SHP77 treated with DMSO at 0.1 percent for 48 hours (cell line): Measurements from ENCODE around the gene THOC2.
"Not testable (repeated sequence)": the region's sequence is repeated elsewhere in the genome, so short reads cannot be mapped to it uniquely, and the experiment has no call there.

ENCODE experiments used
- DNase-seq: peaks from one replicate; lab custom pipeline; 2025; lab: John Stamatoyannopoulos, UW

Gene THOC2

DNA sequence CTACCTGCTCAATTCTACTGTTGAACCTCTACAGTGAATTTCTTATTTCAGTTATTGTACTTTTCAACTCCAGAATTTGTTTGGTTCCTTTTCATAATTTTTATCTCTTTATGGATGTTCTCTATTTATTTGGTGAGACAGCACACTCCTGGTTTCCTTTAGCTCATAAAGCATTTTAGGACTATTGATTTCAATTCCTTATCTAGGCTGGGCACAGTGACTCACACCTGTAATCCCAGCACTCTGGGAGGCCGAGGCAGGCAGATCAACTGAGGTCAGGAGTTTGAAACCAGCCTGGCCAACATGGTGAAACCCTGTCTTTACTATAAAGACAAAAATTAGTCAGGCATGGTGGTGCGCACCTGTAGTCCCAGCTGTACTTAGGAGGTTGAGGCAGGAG is 57.7 kb downstream of the THOC2 start:
- no peak for DNase-seq

DNA sequence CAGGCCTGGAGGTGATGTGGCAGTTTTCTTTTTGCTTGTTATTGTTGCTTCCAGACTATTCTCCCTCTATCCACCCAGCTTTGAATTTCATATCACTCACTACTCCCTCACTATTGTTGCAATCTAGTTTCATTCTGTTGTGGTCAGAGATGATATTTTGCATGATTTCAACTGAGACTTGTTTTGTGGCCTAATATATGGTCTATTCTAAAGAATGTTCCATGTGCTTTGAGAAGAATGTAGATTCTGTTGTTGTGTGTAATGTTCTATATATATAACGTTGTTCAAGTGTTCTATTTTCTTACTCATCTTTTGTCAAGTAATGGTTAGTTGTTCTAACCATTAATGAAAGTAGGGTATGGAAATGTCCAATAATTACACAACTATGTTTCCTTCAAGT is 59.0 kb downstream of the THOC2 start:
- DNase-seq, result no peak

DNA sequence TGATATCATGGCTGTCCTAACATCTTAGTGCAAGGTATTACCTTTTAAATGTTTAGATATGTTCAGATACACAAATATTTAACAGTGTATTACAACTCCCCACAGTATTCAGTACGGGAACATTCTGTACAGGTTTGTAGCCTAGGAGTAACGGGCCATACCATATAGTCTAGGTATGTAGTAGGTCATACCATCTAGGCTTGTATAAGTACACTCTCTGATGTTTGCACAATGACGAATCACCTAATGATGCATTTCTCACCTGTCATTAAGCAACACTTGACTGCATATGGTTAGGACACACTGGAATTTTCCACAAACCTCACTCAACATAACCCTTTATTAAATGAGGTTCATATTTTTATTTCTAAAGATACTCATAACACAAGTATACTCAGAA is 67.7 kb downstream of the THOC2 start:
- DNase-seq, result no peak

DNA sequence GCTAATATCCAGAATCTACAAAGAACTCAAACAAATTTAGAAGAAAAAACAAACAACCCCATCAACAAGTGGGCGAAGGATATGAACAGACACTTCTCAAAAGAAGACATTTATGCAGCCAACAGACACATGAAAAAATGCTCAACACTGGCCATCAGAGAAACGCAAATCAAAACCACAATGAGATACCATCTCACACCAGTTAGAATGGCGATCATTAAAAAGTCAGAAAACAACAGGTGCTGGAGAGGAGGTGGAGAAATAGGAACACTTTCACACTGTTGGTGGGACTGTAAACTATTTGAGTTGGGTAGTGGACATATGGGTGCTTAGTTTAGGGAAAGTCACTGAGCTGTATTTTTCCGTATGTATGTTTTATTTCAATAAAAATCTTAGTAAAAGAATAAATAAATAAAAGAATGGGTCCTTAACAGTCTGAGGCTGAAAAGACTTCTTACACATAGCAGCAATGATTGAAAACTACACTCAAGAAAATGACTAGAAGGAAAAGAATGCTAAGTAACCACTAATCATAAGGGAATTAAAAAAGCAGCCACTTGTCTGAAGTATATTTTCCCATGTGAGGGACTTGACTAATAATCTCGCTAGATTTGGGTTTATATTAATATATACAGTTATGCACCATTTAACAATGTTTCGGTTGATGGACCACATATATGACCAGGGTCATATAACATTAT is 68.2 kb downstream of the THOC2 start:
- DNase-seq, result not testable (repeated sequence)

DNA sequence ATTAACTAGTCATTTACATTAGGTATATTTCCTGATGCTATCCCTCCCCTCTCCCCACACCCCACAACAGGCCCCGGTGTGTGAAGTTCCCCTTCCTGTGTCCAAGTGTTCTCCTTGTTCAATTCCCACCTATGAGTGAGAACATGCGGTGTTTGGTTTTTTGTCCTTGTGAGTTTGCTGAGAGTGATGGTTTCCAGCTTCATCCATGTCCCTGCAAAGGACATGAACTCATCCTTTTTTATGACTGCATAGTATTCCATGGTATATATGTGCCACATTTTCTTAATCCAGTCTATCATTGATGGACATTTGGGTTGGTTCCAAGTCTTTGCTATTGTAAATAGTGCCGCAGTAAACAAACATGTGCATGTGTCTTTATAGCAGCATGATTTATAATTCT is 69.1 kb downstream of the THOC2 start:
- DNase-seq, result not testable (repeated sequence)

DNA sequence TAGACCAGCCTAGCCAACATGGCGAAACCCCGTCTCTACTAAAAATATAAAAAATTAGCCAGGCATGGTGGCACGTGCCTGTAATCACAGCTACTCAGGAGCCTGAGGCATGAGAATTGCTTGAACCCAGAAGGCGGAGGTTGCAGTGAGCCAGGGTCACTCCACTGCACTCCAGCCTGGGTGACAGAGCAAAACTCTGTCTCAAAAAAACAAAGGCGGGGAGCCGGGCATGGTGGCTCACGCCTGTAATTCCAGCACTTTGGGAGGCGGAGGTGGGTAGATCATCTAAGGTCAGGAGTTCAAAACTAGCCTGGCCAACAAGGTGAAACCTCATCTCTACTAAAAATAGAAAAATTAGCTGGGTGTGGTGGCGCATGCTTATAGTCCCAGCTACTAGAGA is 76.3 kb downstream of the THOC2 start:
- DNase-seq, result not testable (repeated sequence)

DNA sequence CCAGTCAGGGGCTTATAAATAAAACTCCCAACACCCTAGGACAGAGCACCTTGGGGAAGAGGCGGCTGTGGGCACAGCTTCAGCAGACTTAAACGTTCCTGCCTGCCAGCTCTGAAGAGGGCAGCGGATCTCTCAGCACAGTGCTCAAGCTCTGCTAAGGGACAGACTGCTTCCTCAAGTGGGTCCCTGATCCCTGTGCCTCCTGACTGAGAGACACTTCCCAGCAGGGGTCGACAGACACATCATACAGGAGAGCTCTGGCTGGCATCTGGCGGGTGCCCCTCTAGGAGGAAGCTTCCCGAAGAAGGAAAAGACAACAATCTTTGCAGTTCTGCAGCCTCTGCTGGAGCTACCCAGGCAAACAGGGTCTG is 84.1 kb downstream of the THOC2 start:
- DNase-seq, result not testable (repeated sequence)

DNA sequence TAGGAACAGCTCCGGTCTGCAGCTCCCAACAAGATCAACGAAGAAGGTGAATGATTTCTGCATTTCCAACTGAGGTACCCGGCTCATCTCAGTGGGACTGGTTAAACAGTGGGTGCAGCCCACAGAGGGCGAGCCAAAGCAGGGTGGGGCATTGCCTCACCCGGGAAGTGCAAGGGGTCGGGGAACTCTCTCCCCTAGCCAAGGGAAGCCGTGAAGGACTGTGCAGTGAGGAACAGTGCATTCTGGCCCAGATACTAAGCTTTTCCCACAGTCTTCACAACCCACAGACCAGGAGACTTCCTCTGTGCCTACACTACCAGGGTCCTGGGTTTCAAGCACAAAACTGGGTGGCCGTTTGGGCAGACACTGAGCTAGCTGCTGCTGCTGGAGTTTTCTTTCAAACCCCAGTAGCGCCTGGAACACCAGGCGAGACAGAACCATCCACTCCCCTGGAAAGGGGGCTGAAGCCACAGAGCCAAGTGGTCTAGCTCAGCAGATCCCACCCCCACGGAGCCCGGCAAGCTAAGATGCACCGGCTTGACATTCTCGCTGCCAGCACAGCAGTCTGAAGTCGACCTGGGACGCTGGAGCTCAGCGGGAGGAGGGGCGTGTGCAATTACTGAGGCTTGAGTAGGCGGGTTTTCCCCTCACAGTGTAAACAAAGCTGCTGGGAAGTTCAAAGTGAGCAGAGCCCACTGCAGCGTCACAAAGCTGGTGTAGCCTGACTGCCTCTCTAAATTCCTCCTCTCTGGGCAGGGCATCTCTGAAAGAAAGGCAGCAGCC is 84.6 kb downstream of the THOC2 start:
- DNase-seq, result no peak

DNA sequence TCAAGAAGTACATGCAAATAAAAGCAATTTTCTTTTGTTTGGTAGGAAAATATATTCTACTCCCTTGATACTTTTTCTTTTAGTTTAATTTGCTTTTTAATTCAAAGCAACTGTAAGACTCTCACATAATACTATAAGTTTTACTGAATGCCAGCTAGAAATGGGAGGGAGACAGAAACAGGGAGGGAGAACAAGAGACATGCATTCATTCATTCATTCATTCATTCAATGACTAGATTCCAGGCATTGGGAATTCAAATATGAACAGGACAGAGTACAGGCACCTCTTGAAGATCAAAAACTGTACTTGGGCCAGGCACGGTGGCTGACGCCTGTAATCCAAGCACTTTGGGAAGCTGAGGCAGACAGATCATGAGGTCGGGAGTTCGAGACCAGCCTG is 85.6 kb downstream of the THOC2 start:
- DNase-seq, result no peak

DNA sequence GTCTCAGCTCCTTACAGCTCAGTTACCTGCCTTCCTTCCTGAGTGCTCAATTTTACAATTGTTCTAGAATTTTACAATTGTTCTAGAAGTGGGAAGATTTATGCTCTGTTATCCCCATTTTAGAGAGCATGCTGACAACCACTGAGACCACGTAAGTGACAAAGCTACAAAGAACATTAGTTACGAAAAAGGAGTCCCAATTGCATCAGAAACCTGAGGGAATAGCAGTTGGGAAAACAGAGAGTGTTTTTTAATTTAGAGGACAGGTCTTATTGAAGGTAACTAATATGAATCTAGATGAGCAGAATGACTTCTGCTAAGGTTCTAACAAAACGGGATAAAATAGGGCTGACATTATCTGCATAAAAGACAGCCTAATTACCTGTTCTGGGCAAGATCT is 103.3 kb downstream of the THOC2 start:
- no peak for DNase-seq

DNA sequence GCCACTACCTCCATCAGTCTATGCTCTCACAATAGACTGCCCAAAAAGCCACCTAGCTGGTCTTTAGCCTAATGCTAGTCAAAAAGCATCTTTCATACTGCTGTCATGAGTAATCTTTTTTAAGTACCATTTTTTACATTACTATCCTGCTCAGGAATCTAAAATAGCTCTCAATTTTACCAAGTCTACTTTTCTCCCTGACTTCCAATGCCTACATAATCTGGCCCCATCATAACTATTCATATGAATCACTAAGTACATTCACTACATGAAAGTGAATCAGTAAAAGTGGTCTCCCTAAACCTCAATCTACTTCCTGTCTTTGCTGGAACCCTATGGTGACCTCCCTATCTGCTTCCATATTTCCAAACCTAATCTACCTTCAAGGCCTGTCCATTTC is 105.9 kb downstream of the THOC2 start:
- DNase-seq, result no peak

DNA sequence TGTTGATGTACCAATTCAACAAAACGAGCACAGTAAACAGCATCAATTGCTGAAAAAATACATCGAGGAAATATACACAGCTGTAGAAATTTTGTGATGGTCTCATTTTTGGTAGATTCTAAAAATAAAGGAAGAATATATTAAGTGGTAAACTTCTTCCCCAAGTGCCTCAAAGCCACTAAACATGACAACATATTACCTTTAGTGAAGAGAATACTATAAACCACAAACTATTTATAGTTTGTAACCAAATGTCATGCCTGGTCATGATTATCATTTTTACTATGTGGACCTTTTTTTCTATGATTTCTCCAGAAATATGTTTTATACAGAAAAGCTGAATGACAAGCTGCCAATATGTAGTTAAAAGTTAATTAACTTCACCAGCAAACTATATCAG is 106.9 kb downstream of the THOC2 start:
- no peak for DNase-seq

DNA sequence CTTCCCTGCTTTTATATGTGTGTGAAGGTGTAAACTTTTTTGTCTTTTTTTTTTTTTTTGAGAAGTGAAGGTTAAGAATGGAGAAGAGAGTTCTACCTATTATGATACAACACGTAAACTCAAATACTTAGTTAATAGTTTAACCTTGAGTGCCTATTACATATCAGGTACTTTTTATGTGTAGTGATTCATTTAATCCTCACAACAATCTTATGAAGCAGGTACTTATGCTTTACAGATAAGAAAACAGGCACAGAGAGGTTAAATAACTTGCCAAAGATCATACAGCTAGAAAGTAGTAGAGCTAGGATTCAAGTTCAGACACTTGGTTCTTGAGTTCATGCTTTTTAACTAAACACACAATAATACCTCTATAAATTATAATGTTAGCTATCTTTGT is 107.4 kb downstream of the THOC2 start:
- DNase-seq, result no peak

DNA sequence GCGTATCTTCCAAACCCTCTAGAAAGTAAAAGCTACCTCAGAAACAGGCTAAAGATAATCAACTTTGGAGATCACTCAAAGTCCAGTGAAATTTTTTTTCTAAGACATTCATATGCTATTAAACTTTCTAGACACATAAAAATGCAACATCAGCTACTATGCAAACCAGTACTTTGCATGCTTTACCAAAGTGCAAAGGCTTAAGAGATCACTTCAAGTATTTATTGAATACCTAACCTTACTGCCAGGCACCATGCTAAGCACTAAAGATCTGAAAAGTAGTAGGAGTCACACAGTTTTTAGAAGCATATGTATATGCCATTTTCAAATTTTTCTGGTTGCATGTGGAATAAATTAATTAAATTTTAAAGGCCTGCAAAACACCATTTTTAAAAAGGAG is 115.8 kb downstream of the THOC2 start:
- no peak for DNase-seq

DNA sequence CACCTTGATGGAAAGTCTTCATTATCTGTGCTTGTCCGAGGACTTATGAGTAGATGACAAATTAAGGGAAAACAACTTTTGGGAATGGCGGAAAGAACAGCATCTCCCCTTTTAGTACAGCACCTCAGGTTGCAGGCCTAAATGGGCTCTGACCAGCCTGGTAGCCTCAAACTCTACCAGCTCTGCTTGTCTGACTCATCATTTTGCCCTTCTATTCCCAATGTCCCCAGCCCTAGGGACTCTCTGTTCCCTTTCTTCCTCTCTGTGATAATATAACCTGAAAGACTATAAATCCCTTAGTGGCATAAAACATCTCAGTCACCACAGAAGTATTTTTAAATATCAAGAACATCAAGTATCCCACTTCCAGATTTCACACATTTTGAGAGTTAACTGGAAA is 121.9 kb downstream of the THOC2 start:
- no peak for DNase-seq

DNA sequence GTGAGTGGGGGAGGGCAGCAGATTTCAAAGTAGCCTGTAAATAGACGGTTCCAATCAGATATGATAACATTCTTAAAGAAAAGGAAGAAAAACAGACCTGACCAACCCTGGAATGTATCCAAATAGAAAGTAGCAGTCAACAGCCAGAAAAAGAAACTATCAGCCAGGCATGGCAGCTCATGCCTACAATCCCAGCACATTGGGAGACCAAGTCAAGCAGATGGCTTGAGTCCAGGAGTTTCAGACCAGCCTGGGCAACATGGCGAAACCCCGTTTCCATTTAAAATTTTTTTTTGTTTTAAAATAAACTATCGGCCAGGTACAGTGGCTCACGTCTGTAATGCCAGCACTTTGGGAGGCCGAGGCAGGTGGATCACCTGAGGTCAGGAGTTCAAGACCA is 125.0 kb downstream of the THOC2 start:
- DNase-seq, result no peak

DNA sequence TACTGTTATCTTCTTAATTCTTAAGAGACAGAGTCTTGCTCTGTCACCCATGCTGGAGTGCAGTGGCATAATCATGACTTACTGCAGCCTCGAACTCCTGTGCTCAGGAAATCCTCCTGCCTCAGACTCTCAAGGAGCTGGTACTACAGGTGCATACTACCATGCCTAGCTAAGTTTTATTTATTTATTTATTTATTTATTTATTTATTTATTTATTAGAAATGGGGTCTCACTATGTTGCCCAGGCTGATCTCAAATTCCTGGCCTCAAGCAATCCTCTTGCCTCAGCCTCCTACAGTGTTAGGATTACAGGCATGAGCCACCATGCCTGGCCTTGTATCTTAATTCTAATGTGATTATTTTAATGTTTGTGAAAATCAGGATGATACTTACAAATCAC is 125.6 kb downstream of the THOC2 start:
- DNase-seq, result no peak

DNA sequence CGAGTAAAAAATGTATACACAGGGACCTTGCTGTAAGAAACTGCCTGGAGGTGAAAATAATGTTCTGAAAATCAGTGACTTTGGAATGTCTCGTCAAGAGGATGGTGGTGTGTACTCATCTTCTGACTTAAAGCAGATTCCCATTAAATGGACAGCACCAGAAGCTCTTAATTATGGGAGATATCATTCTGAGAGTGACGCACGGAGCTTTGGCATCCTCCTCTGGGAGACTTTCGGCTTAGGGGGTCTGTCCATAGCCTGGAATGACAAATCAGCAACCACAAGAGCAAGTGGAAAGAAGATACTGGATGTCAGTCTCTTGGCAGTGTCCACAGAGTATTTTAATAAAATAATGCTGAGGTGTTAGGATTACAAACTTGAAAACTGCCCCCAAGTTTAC is 129.4 kb downstream of the THOC2 start:
- DNase-seq, result no peak

DNA sequence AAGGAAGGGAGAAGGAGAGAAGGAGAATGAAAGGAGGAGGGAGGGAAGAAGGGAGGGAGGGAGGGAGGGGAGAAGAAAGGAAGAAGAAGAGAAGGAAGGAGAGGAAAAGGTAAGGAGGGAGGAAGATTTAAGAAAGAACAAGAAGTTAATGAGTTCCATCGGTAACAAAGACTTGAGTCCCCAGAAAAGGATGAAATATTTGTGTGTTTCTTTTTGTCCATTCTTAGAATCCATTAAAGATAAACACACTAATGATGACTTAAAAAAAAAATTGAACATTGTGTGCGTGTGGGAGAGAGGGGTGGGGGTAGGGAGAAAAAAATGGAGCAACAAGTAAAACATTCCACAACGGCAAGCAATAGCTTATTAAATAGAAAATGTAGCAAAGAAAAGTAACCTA is 131.4 kb downstream of the THOC2 start:
- no peak for DNase-seq

DNA sequence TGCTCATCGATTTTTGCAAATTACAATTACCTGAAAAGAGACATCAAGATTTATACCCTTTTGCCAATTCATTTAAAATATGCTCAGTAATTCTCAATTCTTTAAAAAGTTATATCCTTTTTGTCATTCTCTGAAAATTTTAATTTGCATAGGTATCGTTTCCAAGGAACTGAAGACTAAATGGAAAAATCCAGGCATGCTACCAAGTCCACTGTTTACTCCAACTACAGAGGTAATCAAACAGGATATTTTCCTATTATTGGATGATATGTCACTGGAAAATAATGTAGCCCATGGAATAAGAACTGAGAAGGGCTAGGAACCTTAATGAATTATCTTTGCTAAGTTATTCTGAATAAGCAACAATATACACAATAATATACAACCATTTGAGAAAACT is 132.7 kb downstream of the THOC2 start:
- no peak for DNase-seq

DNA sequence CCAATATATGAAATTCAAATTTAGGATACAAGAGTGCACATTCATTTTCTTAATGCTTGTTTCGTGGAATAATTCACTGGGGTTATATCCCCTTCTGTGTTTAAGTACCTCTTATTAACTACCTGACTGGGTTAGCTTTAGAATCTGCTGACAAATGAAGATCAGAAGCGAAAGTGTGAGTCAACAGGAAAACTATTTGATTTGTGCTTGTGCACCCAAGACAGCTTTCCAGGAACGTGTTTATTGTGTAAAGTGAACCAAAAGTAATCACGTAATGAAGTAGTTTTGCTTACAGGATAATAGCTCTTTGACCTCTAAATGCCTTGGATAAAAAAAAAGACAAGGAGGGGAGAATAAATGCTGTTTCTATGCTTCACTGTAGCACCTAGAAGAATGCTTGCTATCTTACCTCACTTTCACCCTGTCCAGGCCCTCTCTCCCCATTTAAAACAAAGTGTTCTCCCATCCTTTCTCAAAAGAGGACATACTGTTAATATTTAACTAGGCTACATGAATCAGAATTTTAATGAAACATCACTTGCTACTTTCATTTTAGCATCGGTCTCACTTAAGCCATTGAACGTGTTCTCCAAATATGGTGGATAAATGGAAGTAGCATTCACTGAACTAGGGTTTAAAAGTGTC is 141.9 kb downstream of the THOC2 start:
- DNase-seq, result no peak

DNA sequence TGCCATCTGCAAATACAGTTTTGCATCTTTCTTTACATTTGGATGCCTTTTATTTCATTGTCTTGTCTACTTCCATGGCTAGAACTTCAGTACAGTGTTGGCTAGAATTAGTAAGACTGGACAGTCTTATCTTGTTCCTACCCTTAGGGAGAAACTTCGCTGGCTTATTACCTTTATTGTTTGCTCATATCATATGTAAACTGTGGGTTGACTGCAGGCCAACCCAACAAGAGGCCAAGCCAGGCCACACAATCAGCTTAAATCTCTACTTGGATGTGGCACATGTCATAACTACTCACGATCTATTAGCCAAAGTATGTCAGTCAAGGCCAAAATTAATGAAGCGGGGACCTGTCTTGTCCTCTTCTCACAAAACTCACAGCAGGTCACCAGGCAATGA is 144.1 kb downstream of the THOC2 start:
- DNase-seq, result no peak

DNA sequence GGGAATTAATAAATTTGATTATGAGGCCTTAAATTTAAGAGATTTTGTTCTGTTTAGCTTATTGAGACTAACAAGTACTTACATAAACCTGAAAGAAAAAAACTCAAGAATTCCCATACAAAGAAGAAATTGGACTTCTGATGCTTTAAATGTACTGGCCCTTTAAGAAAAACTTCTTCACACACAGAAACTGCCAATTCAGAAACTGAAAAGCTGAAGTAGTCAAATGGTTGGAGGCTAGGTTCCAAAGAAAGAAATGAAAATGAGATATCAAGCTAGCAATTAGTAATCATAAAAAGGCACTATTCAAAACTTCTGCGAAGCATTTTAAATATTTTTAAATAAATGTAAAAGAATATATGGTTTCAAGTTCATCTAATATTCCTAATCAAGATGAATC is 151.3 kb downstream of the THOC2 start:
- no peak for DNase-seq
